Stimulated activated effector memory CD8-positive, alpha-beta T cell treated with anti-CD3 and anti-CD28 coated beads, Interleukin-12 subunit alpha, Interleukin-12 subunit beta, amount 100 ng/mL, for 72 hours (primary cell): ENCODE measurements around the gene SRP9.

Experiments used
- ATAC-seq: fragments of 150-1000 bp; cut with Tn5 transposase; 2 replicates; pipeline ENCODE4 v1.10.0; 2021
- DNase-seq, 2 donors: peaks; one replicate each; pipeline ENCODE4 v3.0.0; 2021 to 2022; ENCODE audit warnings: low spot score in 2 of 2
- H3K27ac Mint-ChIP-seq: one replicate; pipeline ENCODE4 v1.8.0; 2022; ENCODE audit warnings: mild to moderate bottlenecking, mixed read lengths
- H3K36me3 Mint-ChIP-seq: one replicate; pipeline ENCODE4 v1.8.0; 2022; ENCODE audit warnings: mild to moderate bottlenecking, mixed read lengths
- H3K4me1 Mint-ChIP-seq: one replicate; pipeline ENCODE4 v1.8.0; 2022; ENCODE audit warnings: mixed read lengths
- H3K4me3 Mint-ChIP-seq: one replicate; pipeline ENCODE4 v1.8.0; 2022; ENCODE audit warnings: mild to moderate bottlenecking, mixed read lengths
- H3K9me3 Mint-ChIP-seq: one replicate; pipeline ENCODE4 v1.8.0; 2022; ENCODE audit warnings: mixed read lengths

The SRP9 gene, protein sequence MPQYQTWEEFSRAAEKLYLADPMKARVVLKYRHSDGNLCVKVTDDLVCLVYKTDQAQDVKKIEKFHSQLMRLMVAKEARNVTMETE

DNA sequence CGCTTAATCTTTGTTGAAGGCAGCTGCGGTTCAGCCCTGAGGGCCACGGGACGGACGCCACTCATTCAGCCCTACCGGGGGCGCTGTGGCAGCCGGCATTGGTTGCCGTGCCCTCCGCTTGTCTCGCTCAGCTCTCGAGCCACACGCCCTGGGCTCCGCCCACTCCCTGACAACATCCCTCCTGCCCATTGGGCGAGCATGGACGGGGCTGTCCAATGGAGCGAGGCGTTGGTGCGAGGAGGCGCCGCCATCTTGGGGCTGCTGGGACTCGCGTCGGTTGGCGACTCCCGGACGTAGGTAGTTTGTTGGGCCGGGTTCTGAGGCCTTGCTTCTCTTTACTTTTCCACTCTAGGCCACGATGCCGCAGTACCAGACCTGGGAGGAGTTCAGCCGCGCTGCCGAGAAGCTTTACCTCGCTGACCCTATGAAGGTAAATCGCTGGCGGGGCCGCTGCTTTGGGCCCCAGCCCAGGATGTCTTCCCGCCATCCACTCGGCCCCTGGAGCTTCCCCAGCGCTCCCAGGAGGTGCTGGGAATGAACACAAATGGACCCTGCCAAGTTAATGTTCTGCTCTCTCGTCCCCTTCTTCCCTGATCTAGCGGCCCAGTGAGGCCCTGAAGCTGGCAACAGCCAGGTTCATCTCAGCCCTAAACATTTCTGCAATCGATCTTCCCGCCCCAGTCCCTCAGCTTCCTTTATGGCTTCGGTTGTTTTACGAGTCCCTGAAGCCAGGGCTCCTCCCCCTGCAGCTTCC is at the start of gene SRP9:
Gene SRP9, plus strand, starts transcription at position 244 of the 754 bp plus-strand sequence. Its CDS starts 115 bp downstream, at position 359.
- Mint-ChIP-seq H3K9me3 (no peaks in the 10 kb centered on the region), H3K27ac (no peak within 1 kb of the TSS), H3K36me3 (no peaks in the 10 kb centered on the region), H3K4me1 (peaks cover 24% of the 10 kb centered on the region), H3K4me3 (no peak within 1 kb of the TSS)
- ATAC-seq (peak; percentile 99), DNase-seq (peak; percentile 90 to 98)

DNA sequence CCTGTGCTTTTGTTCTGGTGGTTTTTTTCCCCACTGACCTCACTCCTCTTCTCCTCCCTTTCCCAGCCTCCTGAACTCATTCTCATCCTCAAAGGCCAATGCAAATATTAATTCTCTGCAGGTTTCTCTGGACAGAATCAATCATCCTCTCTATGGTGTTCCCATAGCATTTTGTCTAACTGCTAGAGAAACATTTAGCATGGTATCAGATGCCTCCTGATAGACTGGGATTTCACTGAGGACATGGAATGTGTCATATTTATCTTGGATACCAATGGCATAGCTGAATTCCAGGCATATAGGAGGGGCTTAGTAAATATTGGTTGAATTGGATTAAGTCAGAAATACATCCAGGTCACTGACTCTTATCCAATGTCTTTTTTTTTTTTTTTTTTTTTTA is 46.1 kb upstream of the SRP9 start:
- H3K4me3 Mint-ChIP-seq, result no peak overlapping the region
- no peaks in the 10 kb centered on the region for H3K36me3 Mint-ChIP-seq
- ATAC-seq, result no peak
- H3K9me3 Mint-ChIP-seq, result no peaks in the 10 kb centered on the region
- no peak for DNase-seq
- no peak overlapping the region for H3K27ac Mint-ChIP-seq
- no peaks in the 10 kb centered on the region for H3K4me1 Mint-ChIP-seq

DNA sequence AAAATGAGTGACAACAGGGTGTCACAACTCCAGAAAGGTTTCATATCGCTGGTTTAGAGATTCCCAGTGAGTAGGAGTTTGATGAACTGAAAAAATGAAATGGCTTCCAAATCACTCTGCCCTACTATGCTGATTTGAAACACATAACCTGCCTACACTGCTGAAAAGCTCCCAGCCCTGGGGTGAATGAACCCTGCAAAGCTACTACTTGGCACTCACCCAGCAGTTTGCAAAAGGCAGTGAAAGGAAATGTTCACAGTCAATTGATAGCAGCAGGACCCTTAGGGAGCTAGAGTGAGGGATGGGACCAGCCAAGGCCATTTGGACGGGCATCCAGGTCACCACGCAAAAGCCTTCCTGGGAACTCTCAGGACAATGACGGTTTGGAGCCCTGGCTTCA is 44.4 kb upstream of the SRP9 start:
- Mint-ChIP-seq H3K27ac (no peak overlapping the region), H3K4me3 (no peak overlapping the region), H3K9me3 (no peaks in the 10 kb centered on the region), H3K36me3 (no peaks in the 10 kb centered on the region), H3K4me1 (no peaks in the 10 kb centered on the region)
- DNase-seq, result no peak
- no peak for ATAC-seq

DNA sequence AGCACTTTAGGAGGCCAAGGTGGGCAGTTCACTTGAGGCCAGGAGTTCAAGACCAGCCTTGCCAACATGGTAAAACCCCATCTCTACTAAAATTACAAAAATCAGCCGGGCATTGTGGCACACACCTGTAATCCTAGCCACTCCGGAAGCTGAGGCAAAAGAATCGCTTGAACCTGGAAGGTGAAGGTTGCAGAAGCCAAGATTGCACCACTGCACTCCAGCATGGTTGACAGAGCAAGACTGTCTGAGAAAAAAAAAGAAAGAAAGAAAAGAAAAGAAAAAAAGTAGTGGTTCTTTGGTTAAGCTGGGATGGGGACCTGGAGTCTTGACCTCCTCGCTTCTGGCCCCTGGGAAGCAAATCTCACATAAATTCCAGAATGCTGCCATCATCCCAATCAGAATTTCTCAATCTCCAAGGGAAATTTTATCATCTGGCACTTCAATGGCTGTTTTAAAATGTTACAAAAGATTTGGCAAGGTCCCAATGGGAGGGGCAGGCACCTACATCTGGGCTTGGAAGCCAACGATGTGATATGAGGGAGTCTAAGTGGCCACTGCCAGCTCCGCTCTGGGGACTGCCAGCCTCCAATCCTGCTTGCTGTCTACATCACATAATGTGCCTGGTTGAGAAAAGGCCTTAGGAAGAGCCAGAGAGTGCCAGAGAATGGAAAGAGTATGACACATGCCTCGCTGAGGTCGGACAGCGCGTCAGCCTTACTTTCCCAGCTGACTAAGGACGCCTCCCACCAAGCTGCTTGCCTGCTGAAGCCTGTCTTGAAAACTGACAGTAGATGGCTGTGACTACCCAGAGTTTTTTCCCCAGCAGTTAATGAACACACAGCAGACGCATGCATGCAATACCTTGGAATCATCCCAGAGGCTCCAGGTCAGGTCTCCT is 42.1 kb upstream of the SRP9 start:
- no peak for DNase-seq
- Mint-ChIP-seq H3K4me1 (no peaks in the 10 kb centered on the region), H3K4me3 (no peak overlapping the region), H3K27ac (no peak overlapping the region), H3K9me3 (no peaks in the 10 kb centered on the region), H3K36me3 (no peaks in the 10 kb centered on the region)
- no peak for ATAC-seq

DNA sequence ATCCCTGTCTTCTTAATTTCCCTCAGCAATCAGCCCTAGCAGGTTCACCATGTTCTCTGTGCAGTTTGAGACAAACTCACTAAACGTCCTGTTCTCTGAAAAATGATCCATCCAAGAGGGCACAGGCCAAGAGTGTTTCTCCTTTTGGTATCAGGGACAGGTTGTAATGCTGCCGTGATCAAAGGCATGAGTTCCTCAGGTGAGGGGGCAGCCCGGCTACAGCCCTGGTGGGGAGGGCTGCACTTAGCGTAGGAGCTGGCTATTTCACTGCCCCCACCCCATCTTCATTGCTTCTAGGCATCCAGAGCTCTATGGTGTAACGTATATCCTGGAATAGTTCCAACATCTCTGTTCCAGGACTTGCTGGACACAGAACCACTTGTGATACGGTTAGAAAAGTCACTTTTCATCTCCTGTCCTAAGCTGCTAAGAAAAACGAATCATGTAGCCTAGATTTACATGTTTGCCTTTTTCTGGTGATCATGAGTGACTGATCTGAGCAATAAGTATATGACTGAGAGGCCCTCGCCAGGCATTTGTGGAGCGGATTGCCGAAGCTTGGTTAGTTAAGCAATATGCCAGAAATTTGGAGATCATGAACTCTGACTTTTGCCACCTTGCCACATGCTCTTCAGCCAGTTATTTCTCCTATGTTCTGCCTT is 41.1 kb upstream of the SRP9 start:
- Mint-ChIP-seq H3K4me1 (no peaks in the 10 kb centered on the region), H3K4me3 (no peak overlapping the region), H3K9me3 (no peaks in the 10 kb centered on the region), H3K27ac (no peak overlapping the region), H3K36me3 (no peaks in the 10 kb centered on the region)
- no peak for DNase-seq
- ATAC-seq, result no peak

DNA sequence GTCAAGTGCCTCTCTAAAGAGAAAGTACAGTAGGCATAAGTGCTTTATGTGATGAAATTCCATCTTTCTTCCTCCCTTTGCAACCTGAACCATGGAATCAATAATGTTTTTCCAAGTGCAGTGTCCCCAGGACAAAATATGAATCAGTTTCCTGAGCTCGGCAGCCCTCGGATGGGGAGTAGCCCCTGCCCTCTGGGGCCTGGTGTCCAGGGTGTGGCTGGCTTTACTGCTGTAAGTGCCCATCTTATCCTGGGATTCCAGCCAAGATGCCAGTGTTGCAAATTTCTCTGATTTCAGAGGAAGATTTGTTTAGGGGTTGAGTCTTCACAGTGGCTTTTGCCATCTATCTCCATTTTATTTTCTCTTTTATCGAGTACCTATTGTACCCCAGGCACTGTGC is 40.5 kb upstream of the SRP9 start:
- Mint-ChIP-seq H3K9me3 (no peaks in the 10 kb centered on the region), H3K4me1 (no peaks in the 10 kb centered on the region), H3K4me3 (no peak overlapping the region), H3K27ac (no peak overlapping the region), H3K36me3 (no peaks in the 10 kb centered on the region)
- ATAC-seq, result no peak
- no peak for DNase-seq

DNA sequence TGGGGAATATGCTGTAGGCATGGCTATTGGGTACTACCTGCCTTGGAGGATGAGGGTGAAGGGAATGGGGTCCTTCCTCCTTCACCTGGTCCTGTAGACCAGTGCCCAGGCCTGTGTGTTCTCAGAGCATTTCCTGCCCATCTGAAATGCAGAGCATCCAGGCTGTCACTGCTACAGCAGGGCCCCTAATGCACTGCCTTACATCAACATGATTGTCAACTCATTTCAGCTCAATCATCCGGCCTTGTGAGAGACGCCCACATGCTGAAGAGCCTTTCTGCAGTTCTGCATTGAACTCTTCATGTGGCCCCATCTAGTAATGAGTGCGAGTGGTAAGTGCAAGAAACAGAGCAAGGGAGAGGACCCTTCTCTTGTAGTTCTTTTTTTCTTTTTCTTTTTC is 39.8 kb upstream of the SRP9 start:
- Mint-ChIP-seq H3K4me3 (no peak overlapping the region), H3K9me3 (no peaks in the 10 kb centered on the region), H3K36me3 (no peaks in the 10 kb centered on the region), H3K27ac (no peak overlapping the region), H3K4me1 (no peaks in the 10 kb centered on the region)
- ATAC-seq (no peak), DNase-seq (no peak)

DNA sequence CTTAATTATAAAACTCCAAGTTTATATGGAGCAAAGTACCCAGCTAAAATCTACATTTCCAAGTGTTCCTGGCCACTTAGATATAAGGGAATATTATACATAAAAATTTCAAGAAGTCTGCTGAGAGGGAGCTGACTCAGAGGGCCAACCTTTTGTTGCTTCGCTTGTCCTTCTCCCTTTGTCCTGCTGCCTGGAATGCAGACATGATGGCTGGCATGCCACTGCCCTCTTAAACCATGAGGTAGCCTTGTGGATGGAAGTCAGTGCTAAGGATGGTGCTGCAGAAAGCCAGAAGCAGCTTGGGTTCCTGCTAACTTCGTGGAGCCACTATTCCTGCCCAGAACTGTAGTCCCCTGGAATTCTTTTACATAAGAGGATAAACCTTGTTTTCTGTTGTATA is 38.9 kb upstream of the SRP9 start:
- Mint-ChIP-seq H3K4me1 (no peaks in the 10 kb centered on the region), H3K27ac (no peak overlapping the region), H3K36me3 (no peaks in the 10 kb centered on the region), H3K4me3 (no peak overlapping the region), H3K9me3 (no peaks in the 10 kb centered on the region)
- DNase-seq (no peak), ATAC-seq (no peak)

DNA sequence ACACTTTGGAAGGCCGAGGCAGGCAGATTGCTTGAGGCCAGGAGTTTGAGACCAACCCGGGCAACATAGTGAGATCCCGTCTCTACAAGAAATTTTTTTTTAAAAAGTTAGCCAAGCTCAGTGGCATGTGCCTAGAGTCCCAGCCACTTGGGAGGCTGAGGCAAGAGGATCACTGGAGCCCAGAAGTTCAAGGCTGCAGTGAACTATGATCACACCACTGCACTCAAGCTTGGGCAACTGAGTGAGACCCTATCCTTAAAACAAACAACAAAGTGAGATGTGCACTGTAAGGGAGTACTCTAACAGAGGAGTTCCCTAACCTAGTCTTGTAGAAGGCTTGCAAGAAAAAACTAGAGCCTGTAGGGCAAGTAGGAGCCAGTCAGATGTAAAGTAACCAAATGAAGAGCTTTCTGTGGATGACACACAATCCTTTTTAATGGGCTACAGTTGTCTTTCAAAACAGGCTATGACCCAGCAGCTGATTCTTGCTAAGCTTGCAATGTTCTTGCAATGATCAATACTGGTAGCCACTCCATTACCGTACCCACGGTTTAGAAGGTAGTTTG is 38.0 kb upstream of the SRP9 start:
- H3K27ac Mint-ChIP-seq, result no peak overlapping the region
- H3K4me3 Mint-ChIP-seq, result no peak overlapping the region
- no peaks in the 10 kb centered on the region for H3K36me3 Mint-ChIP-seq
- no peaks in the 10 kb centered on the region for H3K9me3 Mint-ChIP-seq
- no peaks in the 10 kb centered on the region for H3K4me1 Mint-ChIP-seq
- no peak for DNase-seq
- ATAC-seq, result no peak

DNA sequence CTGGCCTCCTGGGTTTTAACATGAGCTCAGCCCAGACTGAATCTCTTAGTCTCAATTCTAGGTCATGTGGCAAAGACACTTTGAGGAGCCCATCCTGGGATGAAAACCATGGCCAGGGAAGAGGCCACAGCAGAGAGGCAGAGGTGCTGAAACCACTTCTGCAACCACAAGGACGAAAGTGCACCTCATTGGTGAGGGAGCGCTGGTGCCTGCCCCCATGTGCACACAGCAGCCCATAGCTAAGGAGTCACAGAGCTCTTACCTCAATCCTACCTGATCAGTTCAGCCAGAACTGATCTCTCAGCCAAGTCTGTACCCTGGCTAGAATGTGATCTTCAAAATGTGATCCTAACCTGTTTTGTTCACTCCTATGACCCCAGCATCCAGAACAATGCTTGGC is 32.9 kb upstream of the SRP9 start:
- Mint-ChIP-seq H3K9me3 (no peaks in the 10 kb centered on the region), H3K27ac (peak overlapping the region; percentile 7), H3K4me3 (no peak overlapping the region), H3K4me1 (no peaks in the 10 kb centered on the region), H3K36me3 (no peaks in the 10 kb centered on the region)
- ATAC-seq (peak; percentile 28), DNase-seq (no peak)

DNA sequence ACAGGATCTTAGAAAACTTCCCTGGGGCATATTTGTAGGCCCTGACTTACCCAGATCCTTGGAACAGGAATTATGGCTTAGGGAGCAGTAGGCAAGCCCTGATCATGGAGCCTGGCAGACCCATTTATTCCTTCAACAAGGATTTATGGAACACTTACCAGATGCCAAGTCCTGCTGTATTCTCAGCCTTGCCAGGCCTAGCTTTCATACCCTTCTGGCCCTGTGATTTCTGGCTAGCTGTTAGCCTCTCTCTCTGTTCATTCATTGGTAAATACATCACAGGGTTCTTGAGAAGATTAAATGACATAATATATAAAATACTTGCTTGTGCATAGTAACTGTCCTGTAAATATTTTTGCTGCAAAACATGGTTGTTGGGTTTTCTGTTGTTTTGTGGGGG is 32.4 kb upstream of the SRP9 start:
- ATAC-seq (no peak), DNase-seq (no peak)
- H3K9me3 Mint-ChIP-seq, result no peaks in the 10 kb centered on the region
- peak overlapping the region; percentile 7 for H3K27ac Mint-ChIP-seq
- H3K4me1 Mint-ChIP-seq, result no peaks in the 10 kb centered on the region
- H3K4me3 Mint-ChIP-seq, result no peak overlapping the region
- H3K36me3 Mint-ChIP-seq, result no peaks in the 10 kb centered on the region

DNA sequence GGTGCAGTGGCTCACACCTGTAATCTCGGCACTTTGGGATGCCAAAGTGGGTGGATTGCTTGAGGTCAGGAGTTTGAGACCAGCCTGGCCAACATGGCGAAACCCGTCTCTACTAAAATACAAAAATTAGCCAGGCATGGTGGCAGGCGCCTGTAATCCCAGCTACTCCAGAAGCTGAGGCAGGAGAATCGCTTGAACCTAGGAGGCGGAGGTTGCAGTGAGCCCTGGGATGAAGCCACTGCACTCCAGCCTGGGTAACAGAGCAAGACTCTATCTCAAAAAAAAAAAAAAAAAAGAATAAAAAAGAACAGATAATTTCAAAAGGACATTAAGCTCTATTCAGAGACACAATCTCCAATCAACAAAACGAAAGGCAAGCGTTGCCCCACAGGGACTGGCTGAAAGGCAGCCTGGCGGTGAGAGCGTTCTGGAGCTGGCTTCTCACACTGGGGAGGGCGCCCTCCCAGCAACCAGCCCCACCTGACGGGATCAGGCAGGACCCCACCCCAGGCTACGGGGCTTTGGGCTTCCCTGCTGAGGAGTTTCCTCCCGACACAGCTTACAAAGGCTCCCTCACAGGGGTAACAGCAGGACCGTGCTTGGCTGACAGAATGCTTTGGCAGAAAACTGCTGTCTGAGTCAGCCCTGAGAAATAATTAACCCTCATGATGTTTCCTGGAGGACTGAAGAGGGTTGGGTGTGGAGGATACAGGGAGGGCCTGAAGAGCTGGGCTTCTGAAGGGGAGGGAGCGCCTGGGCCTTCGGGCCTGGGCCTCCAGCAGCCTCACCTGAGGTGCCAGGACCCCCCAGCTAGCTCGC is 31.1 kb upstream of the SRP9 start:
- H3K27ac Mint-ChIP-seq, result no peak overlapping the region
- H3K36me3 Mint-ChIP-seq, result no peaks in the 10 kb centered on the region
- no peak for DNase-seq
- no peak for ATAC-seq
- no peaks in the 10 kb centered on the region for H3K9me3 Mint-ChIP-seq
- no peak overlapping the region for H3K4me3 Mint-ChIP-seq
- H3K4me1 Mint-ChIP-seq, result no peaks in the 10 kb centered on the region

DNA sequence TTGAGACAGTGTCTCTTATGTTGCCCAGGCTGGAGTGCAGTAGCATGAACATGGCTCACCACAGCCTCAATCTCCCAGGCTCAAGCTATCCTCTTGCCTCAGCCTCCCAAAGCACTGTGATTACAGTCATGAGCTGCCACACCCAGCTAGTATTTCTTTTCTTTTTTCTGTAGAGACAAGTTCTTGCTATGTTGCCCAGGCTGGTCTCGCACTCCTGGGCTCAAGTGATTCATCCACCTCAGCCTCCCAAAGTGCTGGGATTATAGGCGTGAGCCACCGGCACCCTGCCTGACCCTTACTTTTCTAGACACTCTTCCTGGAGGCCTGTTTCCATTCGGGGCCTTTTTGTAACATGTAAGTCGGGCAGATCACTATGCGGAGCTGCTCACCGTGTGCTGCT is 30.1 kb upstream of the SRP9 start:
- Mint-ChIP-seq H3K4me1 (no peaks in the 10 kb centered on the region), H3K36me3 (no peaks in the 10 kb centered on the region), H3K4me3 (no peak overlapping the region), H3K27ac (no peak overlapping the region), H3K9me3 (no peaks in the 10 kb centered on the region)
- DNase-seq (no peak), ATAC-seq (no peak)

DNA sequence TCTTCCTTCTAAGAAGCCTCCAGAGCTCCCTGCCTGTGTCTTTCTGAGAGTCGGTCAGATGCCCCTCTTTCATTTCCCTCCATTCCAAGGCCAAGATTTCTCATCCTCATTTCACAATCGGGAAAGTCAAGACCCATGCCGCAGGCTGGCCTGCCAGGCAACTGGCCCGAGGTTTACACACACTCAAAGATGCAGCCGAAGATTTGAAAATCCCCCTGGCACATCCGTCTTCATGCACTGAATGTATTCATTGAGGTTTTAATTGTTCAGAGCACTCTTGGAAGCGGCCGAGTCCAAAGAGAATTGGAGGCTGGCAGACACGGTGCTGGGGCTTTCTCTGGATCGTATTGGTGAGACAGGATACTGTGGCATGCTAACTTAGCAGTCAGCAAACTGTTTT is 29.1 kb upstream of the SRP9 start:
- H3K9me3 Mint-ChIP-seq, result no peaks in the 10 kb centered on the region
- no peaks in the 10 kb centered on the region for H3K36me3 Mint-ChIP-seq
- H3K4me1 Mint-ChIP-seq, result no peaks in the 10 kb centered on the region
- no peak overlapping the region for H3K27ac Mint-ChIP-seq
- DNase-seq (no peak), ATAC-seq (no peak)
- no peak overlapping the region for H3K4me3 Mint-ChIP-seq

DNA sequence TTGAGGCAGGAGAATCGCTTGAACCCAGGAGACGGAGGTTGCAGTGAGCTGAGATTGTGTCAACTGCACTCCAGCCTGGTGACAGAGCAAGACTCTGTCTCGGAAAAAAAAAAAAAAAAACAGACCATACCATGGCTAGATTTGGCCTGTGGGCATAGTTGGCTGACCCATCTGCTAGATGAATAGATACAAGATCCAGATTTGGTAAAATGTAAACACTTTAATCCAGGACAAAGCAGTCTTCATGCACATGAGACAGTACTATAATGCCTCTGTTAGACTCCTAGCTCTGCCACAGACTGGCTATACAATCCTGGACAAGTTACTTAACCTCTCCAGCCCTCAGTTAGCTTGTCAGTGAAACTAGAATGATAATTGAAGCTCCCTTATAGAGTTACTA is 27.9 kb upstream of the SRP9 start:
- Mint-ChIP-seq H3K4me1 (no peaks in the 10 kb centered on the region), H3K4me3 (no peak overlapping the region), H3K27ac (no peak overlapping the region), H3K9me3 (no peaks in the 10 kb centered on the region), H3K36me3 (no peaks in the 10 kb centered on the region)
- DNase-seq (no peak), ATAC-seq (no peak)
